Measurements from ENCODE around the gene KRTAP4-7. TPM values are rescaled to one million over a fixed set of nuclear protein-coding genes. Genes with fewer than 3 reads are reported as not detected.
A peak's percentile ranks its signal among the peaks of the same experiment; 100 is the strongest.
"Not testable (repeated sequence)": the region's sequence is repeated elsewhere in the genome, so short reads cannot be mapped to it uniquely, and the experiment has no call there.

Gene KRTAP4-7
- total and polyA plus RNA-seq, 2 experiments from 2014 or later, result not detected

- H2AFZ ChIP-seq, result no peak overlapping the region
- no peaks in the 10 kb centered on the region for H3K9me3 ChIP-seq (ENCODE audit: low read depth)
- H3K36me3 ChIP-seq (ENCODE audit: low read depth), result no peaks in the 10 kb centered on the region
- H3K4me3 ChIP-seq, result no peak overlapping the region
- H4K20me1 ChIP-seq (ENCODE audit: insufficient read depth), result no peaks in the 10 kb centered on the region
- no peaks in the 10 kb centered on the region for H3K27me3 ChIP-seq (replicated peaks; ENCODE audit: insufficient read depth)
- no peaks in the 10 kb centered on the region for H3K4me1 ChIP-seq (ENCODE audit: insufficient read depth)
- no peak overlapping the region for H3K27ac ChIP-seq
- H3K9me2 ChIP-seq (ENCODE audit: insufficient read depth), result no peaks in the 10 kb centered on the region
- no peak overlapping the region for H3K4me2 ChIP-seq (ENCODE audit: unreplicated experiment)
- TF ChIP-seq EZH2phosphoT487 (IDR thresholded peaks at IDR 0.05; ENCODE audit: insufficient read depth, low read depth) (no peak), EZH2 (IDR thresholded peaks at IDR 0.05; ENCODE audit: insufficient read depth, poor library complexity, severe bottlenecking) (no peak)
- no peaks in the 10 kb centered on the region for H3K79me2 ChIP-seq (ENCODE audit: insufficient read depth)
- in situ Hi-C loops (cut with MboI), result no loop called here
- H3K9ac ChIP-seq, result no peak overlapping the region
- H3F3A ChIP-seq (ENCODE audit: insufficient read depth), result no peaks in the 10 kb centered on the region
- DNase-seq, result no peak
These were observed 7.2 kb upstream of the KRTAP4-7 start for GRCh38 chr17:41076788-41077187.

- Histone ChIP-seq H3K27ac (peak overlapping the region; percentile 26; the same call in 1 of the 2 replicates), H3K9me2 (ENCODE audit: insufficient read depth) (no peaks in the 10 kb centered on the region), H3K27me3 (replicated peaks; ENCODE audit: insufficient read depth) (no peaks in the 10 kb centered on the region), H3F3A (ENCODE audit: insufficient read depth) (peaks cover 20% of the 10 kb centered on the region), H2AFZ (no peak overlapping the region), H3K79me2 (ENCODE audit: insufficient read depth) (no peaks in the 10 kb centered on the region), H3K9ac (no peak overlapping the region), H3K4me3 (0 out of 2 replicates have a peak overlapping the region, but pooled peaks have one; percentile 2), H3K4me2 (ENCODE audit: unreplicated experiment) (peak overlapping the region; percentile 46), H3K9me3 (ENCODE audit: low read depth) (no peaks in the 10 kb centered on the region), H3K4me1 (ENCODE audit: insufficient read depth) (peaks cover 20% of the 10 kb centered on the region), H3K36me3 (ENCODE audit: low read depth) (no peaks in the 10 kb centered on the region), H4K20me1 (ENCODE audit: insufficient read depth) (no peaks in the 10 kb centered on the region)
- 43 to 51% methylated on average over 4 of the region's 4 CpGs for WGBS, 2 experiments (ENCODE audit: low coverage in 1 of 2, low lambda C conversion rate in 2 of 2, missing lambda C conversion rate in 2 of 2)
- DNase-seq, result peak; percentile 38
- no peak for TF ChIP-seq EZH2phosphoT487 (IDR thresholded peaks at IDR 0.05; ENCODE audit: insufficient read depth, low read depth)
- no peak for TF ChIP-seq EZH2 (IDR thresholded peaks at IDR 0.05; ENCODE audit: insufficient read depth, poor library complexity, severe bottlenecking)
- in situ Hi-C loops (cut with MboI), result no loop called here
These were observed 1.3 kb upstream of the KRTAP4-7 start for GRCh38 chr17:41082626-41083025.

DNA sequence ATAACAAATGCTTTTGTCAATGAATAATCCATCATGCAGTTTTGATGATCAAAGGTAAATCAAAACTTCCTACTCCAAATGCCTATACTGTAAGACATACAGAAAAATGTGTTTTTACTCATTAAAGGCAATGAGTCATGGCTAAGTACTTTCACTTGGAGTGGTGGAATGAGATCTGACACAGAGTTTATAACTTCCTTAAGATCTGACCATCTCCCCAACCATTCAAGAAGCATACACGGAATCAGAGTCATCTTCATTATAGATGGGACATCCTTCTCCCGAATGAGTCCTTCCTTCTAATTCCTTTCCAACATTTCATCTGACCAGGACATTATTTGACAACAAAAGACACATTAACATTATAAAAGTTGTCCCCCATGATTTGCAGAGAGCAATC is 523 bp upstream of the KRTAP4-7 start:
- TF ChIP-seq EZH2phosphoT487 (IDR thresholded peaks at IDR 0.05; ENCODE audit: insufficient read depth, low read depth), result 0 out of 2 replicates have a peak, but pooled peaks have one; percentile 40
- H4K20me1 ChIP-seq (ENCODE audit: insufficient read depth); H2AFZ ChIP-seq; H3K9me3 ChIP-seq (ENCODE audit: low read depth); H3K36me3 ChIP-seq (ENCODE audit: low read depth); in situ Hi-C loops (cut with MboI); H3K9me2 ChIP-seq (ENCODE audit: insufficient read depth); H3K4me3 ChIP-seq; H3K9ac ChIP-seq; H3K79me2 ChIP-seq (ENCODE audit: insufficient read depth); H3K27me3 ChIP-seq (replicated peaks; ENCODE audit: insufficient read depth): not testable (repeated sequence)
- Histone ChIP-seq H3K27ac (peak overlapping the region; percentile 57; the same call in 1 of the 2 replicates), H3F3A (ENCODE audit: insufficient read depth) (peaks cover 20% of the 10 kb centered on the region), H3K4me1 (ENCODE audit: insufficient read depth) (peaks cover 20% of the 10 kb centered on the region), H3K4me2 (ENCODE audit: unreplicated experiment) (peak overlapping the region; percentile 46)
- 0 to 3% methylated on average over 2 of the region's 2 CpGs for WGBS, 2 experiments (ENCODE audit: low coverage in 1 of 2, low lambda C conversion rate in 2 of 2, missing lambda C conversion rate in 2 of 2)
- DNase-seq, result peak; percentile 67

DNA sequence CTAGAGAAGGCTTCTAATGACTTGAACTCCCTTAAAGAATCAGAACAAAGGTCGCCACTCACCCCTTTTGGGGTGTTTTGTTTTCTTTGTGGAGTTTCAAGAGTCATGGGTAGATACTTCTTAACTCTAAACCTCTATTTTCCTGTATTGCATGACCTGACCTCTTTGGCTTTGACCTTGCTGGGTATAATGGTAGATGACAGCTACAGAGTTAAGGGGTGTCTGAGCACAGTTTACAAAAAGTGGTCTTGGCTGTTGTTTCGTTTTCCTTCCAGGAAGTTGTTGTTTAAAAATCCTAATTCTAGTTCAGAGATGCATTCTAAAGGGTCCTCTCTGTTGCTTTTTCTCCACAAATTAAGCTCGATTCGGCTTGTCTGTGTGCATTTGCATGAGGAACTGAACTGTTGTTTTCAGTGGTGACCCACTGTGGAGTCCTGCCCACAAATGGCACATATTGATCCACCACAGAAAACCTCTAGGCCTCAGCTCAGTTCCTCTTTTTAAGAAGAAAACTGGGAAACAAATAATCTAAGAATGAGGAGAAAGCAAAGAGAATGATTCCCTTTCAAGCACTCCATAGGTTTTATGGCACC is 4.9 kb downstream of the KRTAP4-7 start:
- WGBS, 2 experiments (ENCODE audit: low coverage in 1 of 2, low lambda C conversion rate in 2 of 2, missing lambda C conversion rate in 2 of 2), result 81 to 91% methylated on average over 4 of the region's 4 CpGs
- H4K20me1 ChIP-seq (ENCODE audit: insufficient read depth); H2AFZ ChIP-seq; H3K27ac ChIP-seq; H3F3A ChIP-seq (ENCODE audit: insufficient read depth); H3K9me2 ChIP-seq (ENCODE audit: insufficient read depth); DNase-seq; H3K36me3 ChIP-seq (ENCODE audit: low read depth); H3K79me2 ChIP-seq (ENCODE audit: insufficient read depth); H3K4me2 ChIP-seq (ENCODE audit: unreplicated experiment); in situ Hi-C loops (cut with MboI); H3K9me3 ChIP-seq (ENCODE audit: low read depth); H3K4me1 ChIP-seq (ENCODE audit: insufficient read depth); H3K4me3 ChIP-seq; H3K9ac ChIP-seq; H3K27me3 ChIP-seq (replicated peaks; ENCODE audit: insufficient read depth): not testable (repeated sequence)

DNA sequence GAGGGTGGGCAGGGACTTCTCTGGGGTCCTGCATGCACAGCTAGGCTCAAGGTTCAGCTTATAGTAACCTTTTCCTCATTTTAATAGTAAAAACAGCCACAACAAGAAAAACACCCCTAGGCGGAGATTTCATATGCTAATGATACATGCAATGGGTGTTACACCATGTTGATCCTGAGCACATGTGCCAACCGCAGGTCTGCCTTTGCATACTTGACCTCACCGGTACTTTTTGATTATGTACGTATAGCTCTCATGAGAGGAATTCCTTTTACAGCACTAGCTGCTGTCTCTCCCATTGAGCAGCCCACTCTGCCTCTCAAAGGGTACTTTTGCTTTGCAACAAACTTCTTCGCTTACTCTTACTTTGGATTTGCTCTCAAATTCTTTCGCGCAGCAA is 12.1 kb downstream of the KRTAP4-7 start:
- no peaks in the 10 kb centered on the region for H3K9me3 ChIP-seq (ENCODE audit: low read depth)
- H3K36me3 ChIP-seq (ENCODE audit: low read depth), result no peaks in the 10 kb centered on the region
- no peak overlapping the region for H3K9ac ChIP-seq
- H3K27me3 ChIP-seq (replicated peaks; ENCODE audit: insufficient read depth), result no peaks in the 10 kb centered on the region
- DNase-seq, result no peak
- no peak overlapping the region for H3K4me2 ChIP-seq (ENCODE audit: unreplicated experiment)
- H3K4me3 ChIP-seq, result no peak overlapping the region
- H3K4me1 ChIP-seq (ENCODE audit: insufficient read depth), result peaks cover 26% of the 10 kb centered on the region
- TF ChIP-seq EZH2 (IDR thresholded peaks at IDR 0.05; ENCODE audit: insufficient read depth, poor library complexity, severe bottlenecking) (no peak), EZH2phosphoT487 (IDR thresholded peaks at IDR 0.05; ENCODE audit: insufficient read depth, low read depth) (no peak)
- WGBS, 2 experiments (ENCODE audit: low coverage in 1 of 2, low lambda C conversion rate in 2 of 2, missing lambda C conversion rate in 2 of 2), result 95 to 99% methylated on average over 7 of the region's 7 CpGs
- in situ Hi-C loops (cut with MboI), result no loop called here
- H4K20me1 ChIP-seq (ENCODE audit: insufficient read depth), result no peaks in the 10 kb centered on the region
- H3K79me2 ChIP-seq (ENCODE audit: insufficient read depth), result no peaks in the 10 kb centered on the region
- H2AFZ ChIP-seq, result no peak overlapping the region
- no peak overlapping the region for H3K27ac ChIP-seq
- no peaks in the 10 kb centered on the region for H3K9me2 ChIP-seq (ENCODE audit: insufficient read depth)
- H3F3A ChIP-seq (ENCODE audit: insufficient read depth), result peaks cover 30% of the 10 kb centered on the region
